Fibroblast of skin of scalp (primary cell): ENCODE data around the gene DIABLO.
A peak's percentile ranks its signal among the peaks of the same experiment; 100 is the strongest.
"Not testable (repeated sequence)": the region's sequence is repeated elsewhere in the genome, so short reads cannot be mapped to it uniquely, and the experiment has no call there.

ENCODE experiments used
- DNase-seq: peaks from one replicate; pipeline ENCODE4 v3.0.0-alpha.2; 2013

DIABLO gene

GRCh38 chr12:122187466-122187865 is 38.4 kb downstream of the DIABLO start:
- DNase-seq = no peak

GRCh38 chr12:122185494-122186082 is 40.3 kb downstream of the DIABLO start:
- DNase-seq = no peak

- no peak for DNase-seq
These were observed 40.8 kb downstream of the DIABLO start for GRCh38 chr12:122185079-122185478.

GRCh38 chr12:122184517-122184916 is 41.3 kb downstream of the DIABLO start:
- no peak for DNase-seq

- DNase-seq = no peak
These were observed 42.3 kb downstream of the DIABLO start for GRCh38 chr12:122183588-122183940.

GRCh38 chr12:122182887-122183587 is 42.8 kb downstream of the DIABLO start, which contains the start of gene LRRC43:
Gene LRRC43, plus strand, starts transcription at chr12:122183123. Its CDS starts 22 bp downstream, at chr12:122183145.
- DNase-seq = peak; percentile 18

- DNase-seq = not testable (repeated sequence)
These were observed 49.4 kb downstream of the DIABLO start for GRCh38 chr12:122176473-122176872.

GRCh38 chr12:122174155-122174845 is 51.6 kb downstream of the DIABLO start, which contains the start of gene IL31:
Gene IL31, minus strand, starts transcription at chr12:122174221. Its CDS starts 49 bp downstream, at chr12:122174172.
- no peak for DNase-seq

- DNase-seq = no peak
These were observed 53.5 kb downstream of the DIABLO start for GRCh38 chr12:122172262-122172939.

- no peak for DNase-seq
These were observed 54.5 kb downstream of the DIABLO start for GRCh38 chr12:122171399-122171798.

GRCh38 chr12:122168492-122168891 is 57.4 kb downstream of the DIABLO start:
- DNase-seq = no peak

GRCh38 chr12:122167356-122167925 is 58.4 kb downstream of the DIABLO start:
- DNase-seq = no peak

- DNase-seq = no peak
These were observed 59.2 kb downstream of the DIABLO start for GRCh38 chr12:122166422-122167349.

GRCh38 chr12:122162976-122163375 is 62.9 kb downstream of the DIABLO start:
- no peak for DNase-seq

- no peak for DNase-seq
These were observed 64.2 kb downstream of the DIABLO start for GRCh38 chr12:122161682-122162081.

GRCh38 chr12:122160761-122161160 is 65.1 kb downstream of the DIABLO start:
- no peak for DNase-seq

- DNase-seq = no peak
These were observed 66.0 kb downstream of the DIABLO start for GRCh38 chr12:122159882-122160281.

- no peak for DNase-seq
These were observed 67.1 kb downstream of the DIABLO start for GRCh38 chr12:122158700-122159285.
